Esophagus squamous epithelium (tissue), 5 donors: ENCODE measurements around the gene SUSD2. TPM values are rescaled to one million over a fixed set of nuclear protein-coding genes. Genes with fewer than 3 reads are reported as not detected.
A peak's percentile ranks its signal among the peaks of the same experiment; 100 is the strongest.

Source experiments
- DNase-seq: peaks from one replicate; lab custom pipeline; 2025; lab: John Stamatoyannopoulos, UW
- H3K27ac ChIP-seq, 4 donors: fragments of 200-600 bp; sonication (generic); one replicate each; pipeline ENCODE4 v1.5.1; 2016 to 2019; ENCODE audit warnings: mild to moderate bottlenecking in 1 of 4
- H3K27me3 ChIP-seq, 4 donors: fragments of 200-600 bp; sonication (generic); 1 replicate in 3 of 4; 2 replicates in 1 of 4; pipeline versions ENCODE4 v1.5.1 to v1.6.0; 2017 to 2021; ENCODE audit warnings: antibody characterized with exemption in 1 of 4
- H3K36me3 ChIP-seq, 3 donors: fragments of 200-600 bp; sonication (generic); one replicate each; pipeline ENCODE4 v1.5.1; 2016 to 2019
- H3K4me1 ChIP-seq, 3 donors: fragments of 200-600 bp; sonication (generic); one replicate each; pipeline ENCODE4 v1.5.1; 2017 to 2019
- H3K4me3 ChIP-seq, 4 donors: fragments of 200-600 bp; sonication (generic); 1 replicate in 3 of 4; 2 replicates in 1 of 4; pipeline ENCODE4 v1.5.1; 2016 to 2019; ENCODE audit warnings: mild to moderate bottlenecking in 2 of 4, moderate library complexity in 1 of 4
- H3K9me3 ChIP-seq, 3 donors: fragments of 200-600 bp; sonication (generic); one replicate each; pipeline ENCODE4 v1.5.1; 2016 to 2019
- CTCF ChIP-seq, 6 experiments: fragments of 450-650 bp in 4 of 6; fragments of 200-600 bp in 2 of 6; sonication (generic) in 2 of 6; IDR thresholded peaks; one replicate each; pipeline ENCODE4 v1.5.1; 2016 to 2019; ENCODE audit warnings: antibody characterized with exemption in 6 of 6, mild to moderate bottlenecking in 4 of 6, moderate library complexity in 4 of 6
- POLR2A ChIP-seq, 4 donors: fragments of 450-650 bp; IDR thresholded peaks; one replicate each; pipeline ENCODE4 v1.6.1; 2017; ENCODE audit warnings: antibody characterized with exemption in 4 of 4, mild to moderate bottlenecking in 4 of 4, moderate library complexity in 3 of 4
- WGBS, 2 donors: methylation state at CpG; one replicate each; pipeline ENCODE4 v1.1.5; 2018; 5-methylcytosine and 5-hydroxymethylcytosine counted together
- intact Hi-C: fragments of 100-400 bp; cut with DNase I; formaldehyde crosslinking; loops from one replicate; pipeline ENCODE4 v1.15.0; 2022
- total RNA-seq, 4 donors: library from RNA; depleted of rRNA; stranded (reverse); fragments of >200 nt; gene quantifications; one replicate each; pipeline ENCODE4 v1.1.0, GENCODE V29; 2016
- donor health status: DM: yes; HTN: yes; CAD: no.

SUSD2 gene
- total RNA-seq, 4 donors from 2014 or later: 1.1 to 2.5 (median 1.6) TPM

DNA sequence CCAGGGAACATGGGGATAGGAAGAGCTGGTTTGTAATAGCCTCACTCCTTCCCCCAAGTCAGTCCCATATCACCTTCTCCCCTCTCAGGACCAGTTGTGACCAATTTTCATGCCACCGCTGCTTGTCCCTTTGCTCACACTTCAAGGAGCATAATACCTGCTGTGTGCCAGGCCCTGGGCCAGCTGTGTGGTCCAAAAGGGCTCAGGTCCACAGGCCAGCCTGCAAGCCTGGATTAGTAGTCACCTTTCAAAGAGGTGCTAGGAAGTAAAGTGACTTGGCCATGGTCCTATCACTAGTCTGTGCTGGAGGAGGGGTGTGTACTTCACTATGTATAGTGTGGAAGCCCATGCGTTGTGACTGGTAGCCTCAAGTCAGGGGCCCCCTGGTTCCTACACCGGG is 38.5 kb upstream of the SUSD2 start:
- H3K27ac ChIP-seq: peak overlapping the region in 2 of 4 donors; percentile 56 to 58
- intact Hi-C loops: no loop called here
- H3K27me3 ChIP-seq: no peaks in the 10 kb centered on the region
- H3K9me3 ChIP-seq: no peaks in the 10 kb centered on the region
- peaks cover 23 to 82% (median 38%) of the 10 kb centered on the region in 3 donors for H3K4me1 ChIP-seq
- peaks cover 0 to 75% (median 0%) of the 10 kb centered on the region in 3 donors for H3K36me3 ChIP-seq
- 93 to 100% methylated on average over 3 of the region's 3 CpGs for WGBS, 2 donors
- TF ChIP-seq POLR2A (IDR thresholded peaks at IDR 0.05) (no peak), CTCF (IDR thresholded peaks at IDR 0.05) (no peak)
- no peak for DNase-seq
- H3K4me3 ChIP-seq: no peak overlapping the region

DNA sequence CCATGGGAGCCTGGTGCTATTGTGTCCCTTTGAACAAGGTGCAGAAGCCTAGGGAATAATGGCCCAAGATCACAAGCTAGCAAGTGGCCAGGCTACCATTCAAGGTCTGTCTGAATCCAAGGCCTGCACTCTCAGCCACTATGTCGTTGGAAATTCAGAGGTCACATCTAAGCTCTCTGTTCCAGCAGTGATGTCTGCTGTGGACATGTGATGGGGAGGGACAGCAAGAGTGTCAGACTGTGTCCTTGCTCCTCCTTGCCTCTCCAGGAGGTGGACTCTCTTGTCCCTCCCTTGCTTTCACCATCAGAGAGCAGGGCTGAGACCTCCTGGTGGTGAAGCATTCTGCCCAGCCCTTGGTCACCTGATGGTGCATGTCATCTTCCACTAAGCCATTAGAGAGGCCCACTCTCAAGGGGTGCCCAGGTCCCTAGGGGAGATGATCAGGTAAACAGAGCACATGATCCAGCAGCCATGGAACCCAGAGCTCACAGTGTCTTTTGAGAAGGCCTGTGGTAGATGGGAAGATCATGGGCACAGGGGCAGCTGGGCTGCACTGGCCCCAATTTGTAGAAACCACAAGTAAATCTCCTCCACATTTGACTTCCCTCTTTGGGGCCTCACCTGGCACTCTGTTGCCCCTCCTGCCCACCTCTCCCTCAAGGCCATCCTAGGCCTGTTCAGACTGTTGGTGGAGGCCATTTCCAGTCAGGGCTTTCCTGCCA is 37.1 kb upstream of the SUSD2 start:
- 80 to 83% methylated on average over 1 of the region's 1 CpG for WGBS, 2 donors
- no peak for DNase-seq
- Histone ChIP-seq H3K27me3 (no peaks in the 10 kb centered on the region), H3K4me3 (no peak overlapping the region), H3K36me3 (peaks cover 0 to 75% (median 0%) of the 10 kb centered on the region in 3 donors), H3K27ac (peak overlapping the region in 2 of 4 donors; percentile 87), H3K9me3 (no peaks in the 10 kb centered on the region), H3K4me1 (peaks cover 23 to 90% (median 48%) of the 10 kb centered on the region in 3 donors)
- intact Hi-C loops: no loop called here
- TF ChIP-seq CTCF (IDR thresholded peaks at IDR 0.05): no peak
- no peak for TF ChIP-seq POLR2A (IDR thresholded peaks at IDR 0.05)

DNA sequence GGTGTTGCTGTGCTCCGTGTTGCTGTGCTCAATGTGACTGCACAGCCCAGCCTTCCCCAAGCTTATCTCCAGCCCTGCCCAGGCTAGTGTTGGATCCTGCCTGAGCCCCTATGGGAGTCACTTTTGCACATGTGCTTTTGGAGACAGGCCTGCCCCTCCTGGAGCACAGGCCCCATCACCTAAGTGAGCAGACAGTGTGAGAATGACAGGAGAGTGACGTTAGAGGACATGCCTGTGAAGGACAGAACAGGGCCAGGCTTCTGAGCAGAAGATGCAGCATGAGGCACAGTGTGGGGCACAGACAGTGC is 36.6 kb upstream of the SUSD2 start:
- TF ChIP-seq POLR2A (IDR thresholded peaks at IDR 0.05) (no peak), CTCF (IDR thresholded peaks at IDR 0.05) (no peak)
- intact Hi-C loops: no loop called here
- Histone ChIP-seq H3K9me3 (no peaks in the 10 kb centered on the region), H3K27ac (peak overlapping the region in 2 of 4 donors; percentile 87), H3K36me3 (peaks cover 0 to 73% (median 0%) of the 10 kb centered on the region in 3 donors), H3K27me3 (no peaks in the 10 kb centered on the region), H3K4me3 (no peak overlapping the region), H3K4me1 (peaks cover 23 to 94% (median 48%) of the 10 kb centered on the region in 3 donors)
- DNase-seq: no peak
- 56 to 73% methylated on average over 1 to 2 of the region's 2 CpGs for WGBS, 2 donors

DNA sequence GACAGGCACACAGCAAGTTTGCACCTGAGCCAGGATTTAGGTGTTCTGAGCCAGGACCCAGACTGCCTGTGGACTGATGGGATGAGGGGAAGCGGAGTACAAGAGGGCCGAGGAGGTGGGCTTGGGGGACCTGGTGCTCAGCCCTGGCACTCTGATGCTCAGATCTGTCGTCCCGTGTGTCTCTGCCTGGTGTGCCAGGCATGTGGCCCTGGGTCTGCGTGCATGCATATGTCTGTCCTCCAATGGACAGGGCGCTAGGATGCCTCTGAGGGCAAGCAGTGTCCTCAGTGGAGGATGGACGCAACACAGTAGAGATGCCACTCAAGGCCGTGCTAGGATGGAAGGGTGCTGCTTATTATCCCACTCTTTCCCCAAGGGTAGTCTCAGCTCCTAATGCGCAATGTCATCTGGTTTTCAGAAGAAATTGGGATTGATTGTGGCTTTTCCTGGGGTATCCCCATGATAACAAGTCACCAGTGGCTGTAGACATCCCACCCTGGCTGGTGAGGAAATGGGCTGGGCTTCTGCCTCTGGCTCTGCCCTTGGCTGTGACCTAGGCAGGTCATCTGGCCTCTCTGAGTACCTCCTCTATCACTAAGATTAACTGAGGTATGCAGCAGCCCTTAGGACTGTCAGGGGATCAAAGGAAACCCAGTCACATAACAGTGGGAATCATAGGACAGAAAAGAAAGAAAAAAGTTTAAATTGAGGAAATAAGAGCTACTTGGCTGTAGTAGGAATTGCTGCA is 35.7 kb upstream of the SUSD2 start:
- H3K4me3 ChIP-seq: no peak overlapping the region
- peak overlapping the region in 3 of 4 donors; percentile 71 to 87 (median 87) for H3K27ac ChIP-seq
- TF ChIP-seq POLR2A (IDR thresholded peaks at IDR 0.05): no peak
- TF ChIP-seq CTCF (IDR thresholded peaks at IDR 0.05): no peak
- H3K4me1 ChIP-seq: peaks cover 23 to 88% (median 43%) of the 10 kb centered on the region in 3 donors
- peaks cover 0 to 73% (median 0%) of the 10 kb centered on the region in 3 donors for H3K36me3 ChIP-seq
- WGBS, 2 donors: 87 to 93% methylated on average over 3 to 8 of the region's 9 CpGs
- no peaks in the 10 kb centered on the region for H3K9me3 ChIP-seq
- no peaks in the 10 kb centered on the region for H3K27me3 ChIP-seq
- intact Hi-C loops: no loop called here
- DNase-seq: no peak

- no peaks in the 10 kb centered on the region for H3K27me3 ChIP-seq
- H3K4me3 ChIP-seq: no peak overlapping the region
- peaks cover 0 to 72% (median 0%) of the 10 kb centered on the region in 3 donors for H3K36me3 ChIP-seq
- TF ChIP-seq CTCF (IDR thresholded peaks at IDR 0.05) (no peak), POLR2A (IDR thresholded peaks at IDR 0.05) (no peak)
- H3K4me1 ChIP-seq: peaks cover 23 to 82% (median 41%) of the 10 kb centered on the region in 3 donors
- 26 to 57% methylated on average over 3 to 4 of the region's 4 CpGs for WGBS, 2 donors
- H3K9me3 ChIP-seq: no peaks in the 10 kb centered on the region
- DNase-seq: no peak
- intact Hi-C loops: no loop called here
- peak overlapping the region; percentile 34 to 87 (median 79) for H3K27ac ChIP-seq
These were observed 35.1 kb upstream of the SUSD2 start for GRCh38 chr22:24146194-24146616.
